Activated CD4-positive, alpha-beta T cell treated with anti-CD3 and anti-CD28 coated beads, Interleukin-2, amount 50 U/mL, for 4 hours (primary cell): ENCODE results near the gene SACS.
"Not testable (repeated sequence)": the region's sequence is repeated elsewhere in the genome, so short reads cannot be mapped to it uniquely, and the experiment has no call there.

Experiments used
- DNase-seq, 2 experiments: peaks; one replicate each; pipeline ENCODE4 v3.0.0-alpha.2; 2020

The SACS gene

DNA sequence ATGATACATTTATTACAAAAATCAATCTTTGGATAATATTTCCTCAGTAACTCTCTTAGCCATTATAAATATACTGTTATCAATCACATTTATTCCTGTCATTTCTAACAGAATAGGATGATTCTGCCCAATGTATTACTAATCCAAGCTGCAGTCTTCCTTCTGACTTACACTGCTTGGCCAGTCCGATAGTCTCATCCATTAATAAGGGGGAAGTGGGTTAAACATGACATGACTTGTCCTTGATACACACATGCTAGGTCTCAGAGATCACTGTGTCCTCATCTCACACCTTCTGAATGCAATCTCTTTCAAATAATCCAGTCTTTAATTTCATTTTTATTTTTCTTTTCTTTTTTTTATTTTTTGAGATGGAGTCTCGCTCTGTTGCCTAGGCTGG is 18.8 kb downstream of the SACS start:
- DNase-seq, result no peak

DNA sequence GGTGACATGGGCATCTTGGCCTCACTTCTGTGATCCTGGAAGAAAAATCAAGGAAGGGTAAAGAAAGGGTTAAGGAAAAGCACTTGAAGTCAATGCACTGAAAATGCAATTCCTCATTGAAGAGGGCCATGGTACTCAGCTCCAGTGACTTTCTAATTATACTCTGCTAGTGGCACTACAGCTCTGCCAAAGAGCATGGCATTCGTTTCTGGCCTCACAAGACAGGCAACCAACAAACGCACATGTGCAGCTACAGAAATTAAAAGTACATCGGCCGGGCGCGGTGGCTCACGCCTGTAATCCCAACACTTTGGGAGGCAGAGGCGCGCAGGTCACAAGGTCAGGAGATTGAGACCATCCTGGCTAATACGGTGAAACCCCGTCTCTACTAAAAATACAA is 21.8 kb downstream of the SACS start:
- DNase-seq, result no peak

DNA sequence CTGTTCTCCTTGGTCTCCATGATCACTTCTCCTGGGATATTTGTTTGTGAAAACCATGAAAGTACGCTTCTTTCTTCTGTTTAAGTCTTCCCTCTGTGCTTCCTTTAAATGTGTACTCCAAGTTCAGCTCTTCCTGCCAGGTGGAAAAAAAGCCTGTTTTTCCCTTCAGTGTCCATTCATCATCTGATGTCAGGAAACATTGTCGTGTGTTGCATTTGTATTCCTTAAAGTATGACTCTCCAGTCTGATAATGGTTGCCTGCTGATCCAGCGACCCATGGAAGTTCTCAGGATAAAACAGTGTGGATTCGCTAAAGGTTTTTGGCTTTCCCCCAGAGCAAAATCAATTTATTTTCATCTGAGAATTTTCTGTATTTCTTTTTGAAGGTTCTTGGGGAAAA is 22.3 kb downstream of the SACS start:
- DNase-seq, result no peak

DNA sequence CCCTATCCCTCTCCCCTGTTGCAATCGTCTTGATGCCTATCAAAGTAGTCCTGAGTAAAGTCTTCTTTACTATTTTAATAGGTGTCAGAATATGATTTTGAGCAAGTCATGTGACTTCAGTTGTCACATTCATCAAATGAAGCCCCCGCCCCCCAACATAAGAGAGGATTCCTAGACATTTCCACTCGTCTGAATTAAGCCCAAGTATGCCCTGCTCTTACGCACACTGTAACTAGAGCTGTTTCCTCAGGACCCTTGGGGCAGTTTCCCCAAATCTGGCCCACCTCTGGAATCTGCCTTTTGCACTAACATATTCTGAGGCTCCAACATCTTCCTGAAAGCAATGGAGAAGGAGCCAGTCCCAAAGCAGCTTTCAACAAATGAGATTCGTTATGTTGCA is 25.5 kb downstream of the SACS start:
- no peak for DNase-seq

DNA sequence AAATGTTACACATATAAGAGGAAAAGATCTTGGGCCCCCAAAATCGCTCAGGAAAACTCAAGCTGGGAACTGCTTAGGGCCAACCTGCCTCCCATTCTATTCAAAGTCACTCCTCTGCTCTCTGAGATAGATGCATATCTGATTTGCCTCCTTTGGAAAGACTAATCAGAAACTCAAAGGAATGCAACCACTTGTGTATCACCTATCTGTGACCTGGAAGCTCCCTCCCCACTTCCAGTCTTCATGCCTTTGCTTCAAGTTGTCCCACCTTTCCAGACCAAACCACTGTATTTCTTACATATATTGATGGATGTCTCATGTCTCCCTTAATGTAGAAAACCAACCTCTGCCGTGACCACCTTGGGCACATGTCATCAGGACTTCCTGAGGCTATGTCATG is 32.3 kb downstream of the SACS start:
- DNase-seq, result not testable (repeated sequence)

DNA sequence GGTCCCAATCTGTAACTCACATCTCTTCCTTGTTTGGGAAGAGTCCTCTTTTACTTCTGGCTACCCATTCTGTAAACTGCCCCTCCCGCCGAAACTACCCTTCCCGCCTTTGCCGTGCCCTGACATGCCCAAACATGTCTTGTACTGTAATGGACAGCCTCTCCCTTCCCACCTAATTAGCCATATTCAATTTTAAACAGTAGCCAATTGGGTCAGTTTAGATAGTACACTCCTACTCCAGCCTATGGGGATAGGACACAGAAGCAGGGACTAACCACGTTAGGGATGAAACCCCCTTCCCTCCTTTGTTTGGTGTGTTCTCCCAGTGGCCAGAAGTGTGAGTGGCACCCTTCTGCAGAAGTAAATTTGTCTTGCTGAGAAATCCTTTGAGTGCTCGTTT is 34.2 kb downstream of the SACS start:
- no peak for DNase-seq

DNA sequence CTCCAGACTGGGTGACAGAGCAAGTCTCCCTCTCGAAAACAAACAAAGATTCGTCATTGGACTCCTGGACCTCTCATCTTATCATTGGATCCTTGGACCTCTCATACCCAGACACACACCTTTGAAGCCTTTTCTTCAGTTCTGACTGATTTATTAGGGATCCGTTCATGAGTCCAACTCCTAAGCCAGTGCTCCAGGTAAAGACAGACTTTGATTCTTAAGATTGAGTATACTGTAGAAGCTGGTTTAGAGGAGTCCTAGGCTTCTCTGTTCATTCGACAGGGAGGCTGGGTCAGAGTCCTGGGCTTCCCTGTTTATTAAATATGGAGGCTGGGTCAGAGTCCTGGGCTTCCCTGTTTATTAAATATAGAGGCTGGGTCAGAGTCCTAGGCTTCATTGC is 38.7 kb downstream of the SACS start:
- no peak for DNase-seq

DNA sequence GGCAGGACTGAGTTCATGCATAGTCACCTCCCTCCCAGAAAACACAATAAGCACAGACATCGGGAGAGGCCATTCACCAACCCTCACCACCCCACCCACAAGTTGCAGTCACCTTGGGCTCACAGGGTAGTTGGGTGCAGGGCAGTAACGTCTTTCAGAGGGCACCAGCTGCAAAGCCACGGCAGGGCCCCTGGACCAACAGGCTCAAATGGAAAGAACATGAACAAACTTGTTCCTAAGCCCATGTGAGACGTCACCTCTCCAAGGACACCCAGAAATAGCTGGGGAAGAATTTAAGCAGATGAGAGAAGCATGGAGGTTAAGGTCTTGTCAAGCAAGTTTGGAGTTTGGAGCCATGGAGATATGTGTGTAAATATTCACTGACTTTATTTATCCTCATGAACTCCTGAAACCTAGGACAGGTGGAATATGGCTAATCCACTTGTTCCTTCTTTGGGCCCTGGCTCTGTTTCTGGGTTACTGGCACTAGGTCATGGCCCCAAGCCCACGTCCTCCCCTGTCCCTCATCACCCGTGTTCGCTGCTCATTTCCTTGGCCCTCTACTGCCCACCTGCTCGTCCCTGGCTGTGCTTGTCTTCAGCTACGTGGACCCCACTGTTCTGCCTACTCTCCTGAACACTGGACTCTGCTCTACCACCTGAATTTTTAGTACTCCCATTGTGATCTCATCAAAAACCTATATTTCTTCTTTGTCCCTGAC is 40.4 kb downstream of the SACS start:
- DNase-seq, result no peak

DNA sequence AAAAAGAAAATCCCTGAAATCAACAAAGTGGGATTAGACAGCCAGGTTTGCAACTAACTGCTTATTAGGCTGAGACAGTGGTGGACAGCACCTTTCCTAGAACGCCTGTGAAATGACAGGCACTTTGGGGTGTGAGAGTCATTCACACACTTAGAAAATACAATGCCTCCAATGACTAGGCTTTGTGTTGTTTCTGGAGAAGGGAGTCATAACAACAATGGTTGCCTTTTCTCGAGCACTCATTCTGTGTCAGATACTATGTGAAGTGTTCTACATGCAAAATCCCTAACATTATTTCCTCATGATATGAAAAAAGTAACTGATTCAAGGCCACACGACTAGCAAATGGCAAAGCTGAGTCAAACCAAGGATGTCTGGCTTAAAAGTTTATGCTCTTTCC is 41.2 kb downstream of the SACS start:
- no peak for DNase-seq

DNA sequence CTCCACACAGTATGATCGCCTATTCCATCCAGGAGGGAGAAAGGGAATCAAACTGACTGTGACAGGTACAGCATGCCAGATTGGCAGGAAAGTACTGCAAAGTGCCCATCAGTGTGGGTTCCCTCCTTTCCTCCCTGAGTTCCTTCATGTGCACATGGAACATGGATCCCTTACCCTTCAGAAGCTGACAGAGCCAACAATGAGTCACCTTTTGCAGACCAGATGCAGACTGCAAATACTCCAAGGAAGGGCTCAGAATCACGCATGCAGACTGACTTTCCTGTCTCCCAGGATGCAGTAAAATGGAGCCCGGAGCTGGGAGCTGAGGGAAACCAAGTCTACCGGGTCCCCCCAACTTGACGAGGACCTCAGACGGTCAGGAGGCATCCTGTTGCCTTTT is 41.8 kb downstream of the SACS start:
- DNase-seq, result no peak

DNA sequence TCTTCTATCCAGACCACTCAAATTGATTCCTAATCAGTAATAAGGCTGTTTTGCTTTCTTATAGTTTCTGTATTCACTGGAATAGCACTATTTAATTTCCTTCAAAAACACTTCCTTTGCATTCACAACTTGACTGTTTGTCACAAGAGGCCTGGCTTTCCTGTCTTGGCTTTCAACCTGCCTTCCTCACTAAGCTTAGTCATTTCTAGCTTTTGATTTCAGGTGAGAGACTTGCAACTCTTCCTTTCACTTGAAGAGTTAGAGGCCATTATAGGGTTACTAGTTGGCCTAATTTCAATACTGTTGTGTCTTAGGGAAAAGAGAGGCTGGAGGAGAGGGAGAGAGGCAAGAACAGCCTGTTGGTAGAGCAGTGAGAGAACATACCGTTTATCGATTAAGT is 47.0 kb downstream of the SACS start:
- no peak for DNase-seq

DNA sequence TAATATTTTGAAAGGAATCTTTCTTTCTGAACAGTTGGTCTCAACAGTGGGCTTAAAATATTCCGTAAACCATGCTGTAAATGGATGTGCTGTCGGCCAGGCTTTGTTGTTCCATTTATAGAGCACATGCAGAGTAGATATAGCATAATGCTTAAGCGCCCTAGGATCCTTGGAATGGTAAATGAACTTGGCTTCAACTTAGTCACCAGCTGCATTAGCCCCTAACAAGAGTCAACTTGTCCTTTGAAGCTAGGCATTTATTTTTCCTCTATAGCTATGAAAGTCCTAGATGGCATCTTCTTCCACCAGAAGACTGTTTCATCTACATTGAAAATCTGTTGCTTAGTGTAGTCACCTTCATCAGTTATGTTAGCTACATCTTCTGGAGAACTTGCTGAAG is 47.6 kb downstream of the SACS start:
- DNase-seq, result no peak

DNA sequence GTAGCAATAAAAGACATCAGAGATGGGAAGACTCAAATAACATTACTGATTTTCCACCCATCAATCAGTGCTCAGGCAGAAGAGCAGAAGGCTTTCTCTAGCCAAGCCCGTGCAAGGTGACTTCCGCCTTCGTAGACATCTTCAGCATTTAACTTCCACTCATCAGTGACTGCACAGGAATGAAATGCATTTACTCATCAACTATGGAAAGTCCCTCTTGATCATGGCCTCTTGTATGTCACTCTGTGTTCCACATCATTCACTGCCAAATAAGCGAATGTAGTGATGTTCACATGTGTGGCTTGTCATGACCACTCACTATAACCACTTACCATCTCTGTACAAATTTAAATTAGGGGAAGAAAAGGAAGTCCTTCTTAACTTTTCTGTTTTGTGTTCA is 49.4 kb downstream of the SACS start:
- DNase-seq, result no peak

DNA sequence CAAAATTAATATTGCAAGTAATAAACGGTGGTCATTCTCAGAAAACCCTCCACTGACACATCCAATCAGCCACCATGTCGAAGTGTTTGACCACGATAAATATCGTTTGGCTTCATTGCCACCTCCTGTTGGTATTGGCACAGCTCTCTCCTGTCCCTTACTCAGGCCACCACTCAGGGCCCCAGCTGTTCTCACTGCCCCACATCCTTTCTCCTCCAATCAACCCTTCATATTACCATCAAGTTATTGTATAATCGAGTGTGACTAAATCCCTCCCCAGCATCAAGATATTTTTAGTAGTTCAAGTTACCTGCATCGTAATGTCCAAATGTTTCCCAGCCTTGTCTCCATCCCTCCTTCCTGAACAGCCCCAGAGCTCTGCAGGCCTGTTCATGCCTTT is 50.4 kb downstream of the SACS start:
- DNase-seq, result no peak

DNA sequence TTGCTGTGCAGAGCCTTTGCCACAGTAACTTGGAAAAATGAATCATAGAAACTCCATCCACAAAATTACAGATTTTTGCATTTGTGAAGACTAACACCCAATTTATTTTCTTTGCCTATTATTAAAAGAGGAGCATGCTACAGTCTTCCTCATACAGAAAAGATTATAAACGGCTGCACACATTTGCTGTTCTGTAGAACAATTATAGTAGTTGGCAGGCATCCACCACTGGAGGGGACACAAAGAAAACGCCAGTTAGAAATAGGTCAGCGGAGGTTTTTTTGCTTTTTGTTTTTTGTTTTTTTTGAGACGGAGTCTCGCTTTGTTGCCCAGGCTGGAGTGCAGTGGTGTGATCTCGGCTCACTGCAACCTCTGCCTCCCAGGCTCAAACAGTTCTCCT is 51.6 kb downstream of the SACS start:
- no peak for DNase-seq

DNA sequence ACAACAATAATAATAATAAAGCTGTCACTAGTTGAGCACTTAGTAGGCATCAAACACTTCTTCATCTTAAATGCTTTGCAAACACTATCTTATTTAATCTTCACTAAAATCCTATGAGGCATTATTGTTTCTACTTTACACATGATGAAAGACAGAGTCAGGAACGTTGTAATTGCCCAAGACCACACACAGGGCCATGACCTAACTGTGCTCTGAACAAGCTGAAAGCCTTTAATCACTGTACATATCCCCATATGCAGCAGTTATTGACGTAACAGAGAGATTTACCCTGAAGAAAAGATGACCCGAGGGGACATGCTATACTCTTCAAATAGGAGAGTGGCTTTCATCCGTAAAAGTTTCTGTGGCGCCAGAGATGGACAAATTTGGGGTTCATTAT is 53.0 kb downstream of the SACS start:
- DNase-seq, result no peak

DNA sequence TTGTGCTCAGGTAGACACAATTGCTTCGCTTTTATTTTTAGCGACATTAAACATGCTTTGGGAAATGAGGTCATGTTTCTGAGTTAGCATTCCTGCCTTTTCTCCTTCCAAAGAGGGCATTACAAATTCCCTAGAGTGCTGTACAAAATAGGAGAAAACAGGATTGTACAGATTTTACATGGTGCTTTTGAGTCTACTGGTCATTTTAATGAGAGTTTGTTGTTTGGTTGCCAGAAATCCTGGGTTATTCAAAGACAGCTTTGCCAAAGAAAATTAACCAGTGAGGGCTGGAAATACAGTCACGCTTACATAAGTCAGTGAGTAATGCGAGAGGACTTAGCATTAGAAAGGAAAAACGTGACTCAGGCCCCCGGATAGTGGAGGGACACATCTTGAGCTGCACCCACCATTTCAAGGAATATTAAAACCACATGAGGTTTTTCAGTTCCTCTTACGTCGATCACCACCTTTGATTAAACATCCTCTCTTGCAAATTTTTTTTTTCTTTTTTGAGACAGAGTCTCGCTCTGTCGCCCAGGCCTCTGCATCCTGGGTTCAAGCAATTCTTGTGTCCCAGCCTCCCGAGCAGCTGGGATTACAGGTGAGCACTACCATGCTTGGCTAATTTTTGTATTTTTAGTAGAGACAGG is 55.4 kb downstream of the SACS start:
- DNase-seq, result peak; percentile 61 to 73

DNA sequence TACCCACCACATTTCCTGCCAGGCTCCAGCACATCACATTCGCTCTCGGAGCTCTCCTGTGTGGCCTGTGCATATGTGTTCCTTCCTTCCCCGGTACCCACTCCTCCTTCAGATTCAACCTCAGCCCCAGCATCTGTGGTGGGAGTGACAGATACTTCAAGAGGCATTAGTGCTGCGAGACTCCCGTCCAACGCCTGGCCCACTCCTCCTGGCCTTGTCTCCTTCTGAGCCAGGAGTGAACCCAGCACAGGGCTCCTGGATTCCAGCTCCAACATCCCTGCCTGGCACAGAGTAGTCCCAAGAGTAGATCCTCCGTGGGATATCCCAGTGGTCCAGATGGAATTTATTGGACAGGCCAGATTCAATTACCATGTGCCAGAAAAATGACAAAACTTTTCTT is 55.9 kb downstream of the SACS start:
- no peak for DNase-seq

DNA sequence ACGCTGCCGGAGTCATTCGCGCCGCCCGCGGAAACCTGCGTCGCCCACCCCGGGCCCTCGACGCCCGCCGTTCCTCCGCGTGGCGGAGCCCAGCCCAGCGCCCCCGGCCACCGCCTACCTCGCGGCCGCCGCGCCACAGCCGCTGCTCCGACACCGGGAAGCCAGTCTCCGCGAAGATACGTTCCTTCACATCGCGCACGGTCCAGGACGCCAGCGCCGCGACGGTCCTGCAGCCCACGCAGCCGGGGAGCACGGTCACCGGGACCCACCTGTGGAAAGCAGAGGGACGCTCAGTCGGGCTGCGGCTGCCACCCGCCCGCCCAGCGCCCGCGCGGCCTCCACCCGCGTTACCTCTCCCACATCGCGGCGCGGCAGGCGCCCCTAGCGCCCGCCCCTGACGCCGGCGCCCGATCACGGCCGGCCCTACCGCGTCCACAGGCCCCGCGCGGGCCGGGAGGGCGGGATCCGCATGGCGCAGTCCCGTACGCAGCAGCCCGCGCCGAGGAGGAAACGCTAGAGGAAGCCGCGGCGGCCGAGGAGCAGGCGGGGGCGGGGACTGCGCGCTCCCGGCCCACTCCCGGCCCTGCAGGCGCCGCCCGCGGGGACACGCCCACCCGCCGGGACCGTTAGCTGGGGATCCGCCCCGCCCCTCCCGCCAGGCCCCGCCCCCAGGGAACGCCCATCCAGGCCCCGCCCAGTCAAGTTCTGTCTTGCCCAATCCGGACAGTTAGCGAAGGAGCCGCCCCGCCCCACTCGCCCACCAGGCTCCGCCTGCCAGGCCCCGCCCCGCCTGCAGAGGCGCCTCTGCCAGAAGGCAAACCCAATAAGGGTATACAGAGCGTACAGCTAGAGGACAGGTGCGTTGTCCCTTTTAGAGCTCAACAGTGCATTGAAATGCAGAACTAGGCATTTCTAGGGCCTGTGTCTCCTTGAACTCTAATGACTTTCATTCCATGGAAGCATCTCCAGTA is 58.2 kb downstream of the SACS start:
- DNase-seq, result peak; percentile 98

DNA sequence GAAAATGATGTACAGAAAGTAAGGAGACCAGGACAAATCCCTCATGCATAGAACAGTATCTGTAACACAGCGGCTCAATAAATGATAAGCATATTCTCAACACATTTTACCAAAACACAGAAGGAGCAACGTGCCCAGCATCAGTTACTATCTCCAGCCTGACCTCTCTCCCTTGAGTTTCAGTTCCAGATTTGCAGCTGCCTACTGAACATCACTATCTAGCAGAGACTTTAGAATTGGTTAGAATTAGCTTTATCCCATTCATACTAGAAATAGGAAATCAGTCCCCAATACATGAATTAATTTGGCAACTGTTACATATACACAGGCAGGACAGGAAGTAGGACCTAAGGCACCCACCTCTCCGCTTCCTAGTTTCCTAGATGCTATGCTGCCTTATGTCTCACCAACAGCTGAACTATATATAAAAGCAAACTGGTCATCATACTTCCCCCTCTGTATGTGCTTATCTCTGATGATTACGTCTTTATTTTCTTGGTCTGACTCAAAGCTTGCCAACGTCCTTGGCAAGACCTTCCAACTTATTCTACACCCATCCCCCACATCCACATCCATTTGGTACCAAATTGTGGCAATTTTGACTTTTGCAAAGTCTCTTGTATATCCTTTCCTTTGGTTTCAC is 61.1 kb downstream of the SACS start:
- DNase-seq, result no peak

DNA sequence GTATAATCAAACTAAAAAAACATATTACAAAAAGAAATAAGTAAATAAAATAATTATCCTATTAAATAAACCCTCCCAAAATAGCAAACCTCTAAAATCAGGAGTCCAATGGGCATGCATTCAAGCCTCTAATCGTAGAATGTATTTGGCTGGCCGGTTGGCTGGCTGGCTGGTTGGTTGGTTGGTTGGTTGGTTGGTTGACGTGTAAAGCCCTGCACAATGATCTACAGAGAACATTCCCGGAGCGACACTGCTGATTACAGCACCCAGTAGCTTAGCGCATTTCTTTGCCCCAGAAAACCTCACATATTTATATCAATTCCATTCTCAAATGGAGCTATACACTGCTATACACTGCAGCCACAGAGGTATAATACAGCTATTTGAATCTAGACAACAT is 65.6 kb downstream of the SACS start:
- DNase-seq, result no peak

DNA sequence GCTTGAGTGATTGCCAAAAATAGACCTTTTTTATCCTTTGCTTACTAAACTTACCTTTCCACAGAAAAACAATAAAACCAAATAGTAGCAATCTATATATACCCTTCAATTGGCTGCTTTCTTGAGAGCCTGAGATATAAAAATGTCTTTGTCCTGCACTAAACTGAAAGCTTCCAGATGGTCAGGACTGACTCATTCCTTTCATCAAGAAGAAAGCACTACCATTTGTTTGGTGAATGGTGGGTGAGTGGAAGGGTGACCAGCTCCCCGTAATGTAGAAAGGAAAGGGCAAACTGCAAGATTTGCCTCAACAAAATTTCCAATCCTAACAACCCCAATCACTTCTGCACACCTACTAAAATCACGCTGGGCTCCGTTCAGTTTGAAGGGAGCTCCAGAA is 67.8 kb downstream of the SACS start:
- DNase-seq, result no peak

DNA sequence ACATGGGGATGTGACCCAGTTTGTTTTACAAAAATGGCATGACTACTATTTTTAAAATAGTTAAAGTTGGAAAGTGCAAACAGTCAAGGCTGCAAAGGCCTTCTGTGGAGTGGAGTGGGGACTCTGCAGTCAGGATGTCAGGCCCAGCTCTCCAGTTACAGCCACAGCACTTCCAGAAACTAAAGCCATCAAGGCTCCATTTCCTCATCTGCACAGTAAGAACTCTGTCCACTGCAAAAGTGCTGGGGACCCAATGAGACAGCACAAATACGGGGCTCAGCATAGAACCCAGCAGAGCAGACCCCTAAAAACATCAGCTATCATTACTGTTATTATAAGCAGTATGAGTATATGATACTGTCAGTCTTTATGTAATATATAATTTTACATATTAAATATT is 73.6 kb downstream of the SACS start:
- no peak for DNase-seq
